MM.1S (cell line): Measurements from ENCODE around the gene RTN4.

ENCODE experiments used
- CTCF ChIP-seq: fragments of 300-600 bp; sonication (generic); IDR thresholded peaks from 2 replicates; pipeline ENCODE4 v1.5.1; 2016; ENCODE audit warnings: antibody characterized with exemption, low read length, mixed read lengths
- EZH2 ChIP-seq: fragments of 300-600 bp; sonication (generic); optimal IDR thresholded peaks from 2 replicates; pipeline ENCODE3; 2017; ENCODE audit warnings: low read depth, mild to moderate bottlenecking, antibody characterized with exemption, low read length, mixed read lengths
- EZH2phosphoT487 ChIP-seq: fragments of 300-600 bp; sonication (generic); IDR thresholded peaks from 2 replicates; pipeline ENCODE4 v1.6.1; 2018; ENCODE audit warnings: antibody characterized with exemption, low read length

- TF ChIP-seq CTCF: no peak
- TF ChIP-seq EZH2phosphoT487: no peak
- TF ChIP-seq EZH2: no peak
These were observed 49.9 kb downstream of the RTN4 start for GRCh38 chr2:55000341-55000740.
